Calu3 (cell line): Measurements from ENCODE around the gene CCDC54. TPM values are rescaled to one million over a fixed set of nuclear protein-coding genes. Genes with fewer than 3 reads are reported as not detected.
A peak's percentile ranks its signal among the peaks of the same experiment; 100 is the strongest.

Source experiments
- BruUV-seq: library from RNA; stranded (reverse); fragments of 400-500 nt; replicated peaks from 2 replicates; lab custom pipeline; 2021; lab: Mats Ljungman, UMichigan
- CTCF ChIA-PET: fragments of 300-600 bp; sonication (Branson Sonifier 250); formaldehyde crosslinking; loops from one replicate; lab custom pipeline; 2022; ENCODE audit warnings: antibody characterized with exemption; lab: Charles Lee
- DNase-seq: peaks from one replicate; pipeline ENCODE4 v3.0.0; 2022
- H3K27ac Mint-ChIP-seq: one replicate; pipeline ENCODE4 v1.8.0; 2022; ENCODE audit warnings: mixed read lengths; ENCODE audit not compliant: unreplicated experiment
- H3K27me3 Mint-ChIP-seq: one replicate; pipeline ENCODE4 v1.8.0; 2022; ENCODE audit warnings: mixed read lengths; ENCODE audit not compliant: unreplicated experiment
- H3K36me3 Mint-ChIP-seq: one replicate; pipeline ENCODE4 v1.8.0; 2022; ENCODE audit warnings: mild to moderate bottlenecking, moderate library complexity, mixed read lengths; ENCODE audit not compliant: insufficient read depth, unreplicated experiment
- H3K4me1 Mint-ChIP-seq: one replicate; pipeline ENCODE4 v1.8.0; 2022; ENCODE audit warnings: mild to moderate bottlenecking, low read depth, mixed read lengths; ENCODE audit not compliant: unreplicated experiment
- H3K4me3 Mint-ChIP-seq: one replicate; pipeline ENCODE4 v1.8.0; 2022; ENCODE audit warnings: mild to moderate bottlenecking, low read depth, moderate library complexity, mixed read lengths; ENCODE audit not compliant: unreplicated experiment
- H3K9me3 Mint-ChIP-seq: one replicate; pipeline ENCODE4 v1.8.0; 2022; ENCODE audit warnings: low read depth, mixed read lengths; ENCODE audit not compliant: unreplicated experiment
- CTCF ChIP-seq: fragments of 200-600 bp; IDR thresholded peaks from one replicate; pipeline ENCODE4 v1.8.0; 2022; ENCODE audit warnings: antibody characterized with exemption; ENCODE audit not compliant: unreplicated experiment
- intact Hi-C: fragments of 100-400 bp; cut with micrococcal nuclease; formaldehyde crosslinking; loops from one replicate; pipeline ENCODE4 v1.10.0; 2022; ENCODE audit not compliant: unreplicated experiment
- total RNA-seq: library from RNA; stranded (reverse); gene quantifications from 2 replicates; pipeline ENCODE4 v1.2.3, GENCODE V29; 2022

CCDC54 gene
- total RNA-seq, 1 experiment from 2014 or later: not detected

DNA sequence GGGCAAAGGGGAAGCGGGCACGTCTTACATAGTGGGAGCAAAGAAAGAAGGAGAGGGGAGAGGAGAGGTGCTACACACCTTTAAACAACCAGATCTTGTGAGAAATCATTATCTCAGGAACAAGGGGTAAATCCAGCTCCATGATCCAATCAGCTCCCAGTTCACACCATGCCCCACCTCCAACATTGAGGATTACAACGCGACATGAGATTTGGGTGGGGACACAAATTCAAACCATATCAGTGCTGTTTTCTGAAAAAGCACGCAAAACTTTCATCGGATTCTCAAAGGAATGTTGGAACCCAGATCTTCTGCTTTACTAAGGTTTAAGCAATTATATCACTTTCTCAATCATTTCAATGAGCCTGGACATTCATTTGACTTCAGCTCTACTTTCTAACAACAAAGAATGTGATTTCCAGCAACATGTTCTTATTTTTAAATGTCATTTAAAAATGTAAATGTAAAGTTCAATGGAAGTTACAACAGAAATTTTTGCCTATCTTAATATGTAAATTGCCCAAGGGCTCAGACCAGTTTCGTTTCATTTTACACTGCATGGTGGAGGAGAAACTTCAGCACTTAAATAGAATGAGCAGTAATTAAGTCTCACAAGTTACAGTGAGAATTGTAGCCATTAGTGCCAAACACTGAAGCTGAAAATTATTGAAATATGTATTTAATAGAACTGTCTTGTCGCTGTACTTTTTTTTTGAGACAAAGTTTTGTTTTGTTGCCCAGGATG is 8.4 kb upstream of the CCDC54 start:
- Mint-ChIP-seq H3K27me3 (no peaks in the 10 kb centered on the region), H3K27ac (no peak overlapping the region), H3K36me3 (no peaks in the 10 kb centered on the region), H3K4me1 (peaks cover 47% of the 10 kb centered on the region), H3K9me3 (no peaks in the 10 kb centered on the region), H3K4me3 (no peak overlapping the region)
- BruUV-seq: no TSS peak
- TF ChIP-seq CTCF: no peak
- intact Hi-C loops: no loop called here
- no peak for DNase-seq
- CTCF ChIA-PET: no interaction called here

GRCh38 chr3:107369791-107370190 is 7.4 kb upstream of the CCDC54 start:
- no peak overlapping the region for H3K4me3 Mint-ChIP-seq
- peaks cover 52% of the 10 kb centered on the region for H3K4me1 Mint-ChIP-seq
- no peak for DNase-seq
- intact Hi-C loops: no loop called here
- H3K27me3 Mint-ChIP-seq: no peaks in the 10 kb centered on the region
- CTCF ChIA-PET: no interaction called here
- H3K36me3 Mint-ChIP-seq: no peaks in the 10 kb centered on the region
- TF ChIP-seq CTCF: no peak
- H3K9me3 Mint-ChIP-seq: no peaks in the 10 kb centered on the region
- no TSS peak for BruUV-seq
- no peak overlapping the region for H3K27ac Mint-ChIP-seq

DNA sequence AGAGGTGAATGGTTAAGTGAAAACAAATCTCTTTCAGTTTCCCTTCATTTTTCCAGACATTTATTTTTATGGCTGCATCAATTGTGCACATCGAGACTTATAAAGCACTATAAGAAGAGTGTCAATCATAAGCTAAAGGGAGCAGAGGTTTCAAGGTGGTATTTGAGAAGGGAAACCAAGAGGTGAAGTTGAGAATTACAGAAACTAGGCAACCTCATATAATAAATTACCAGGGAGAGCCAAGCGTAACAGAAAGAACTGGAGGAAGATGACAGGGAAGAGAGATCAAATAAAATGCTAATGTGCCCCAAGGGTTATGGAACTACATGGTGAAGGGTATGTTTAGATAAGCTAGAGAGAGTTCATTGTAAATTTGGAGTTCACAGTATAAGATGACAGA is 6.3 kb upstream of the CCDC54 start:
- no peak for TF ChIP-seq CTCF
- no peak overlapping the region for H3K27ac Mint-ChIP-seq
- no peaks in the 10 kb centered on the region for H3K9me3 Mint-ChIP-seq
- intact Hi-C loops: no loop called here
- no peaks in the 10 kb centered on the region for H3K36me3 Mint-ChIP-seq
- no TSS peak for BruUV-seq
- no peak overlapping the region for H3K4me3 Mint-ChIP-seq
- CTCF ChIA-PET: interaction anchor here (1.2 kb wide), 1 partner anchor 12 kb away, joined by 4 read pairs; no protein-coding TSS in a partner anchor
- no peaks in the 10 kb centered on the region for H3K27me3 Mint-ChIP-seq
- DNase-seq: no peak
- peaks cover 61% of the 10 kb centered on the region for H3K4me1 Mint-ChIP-seq

DNA sequence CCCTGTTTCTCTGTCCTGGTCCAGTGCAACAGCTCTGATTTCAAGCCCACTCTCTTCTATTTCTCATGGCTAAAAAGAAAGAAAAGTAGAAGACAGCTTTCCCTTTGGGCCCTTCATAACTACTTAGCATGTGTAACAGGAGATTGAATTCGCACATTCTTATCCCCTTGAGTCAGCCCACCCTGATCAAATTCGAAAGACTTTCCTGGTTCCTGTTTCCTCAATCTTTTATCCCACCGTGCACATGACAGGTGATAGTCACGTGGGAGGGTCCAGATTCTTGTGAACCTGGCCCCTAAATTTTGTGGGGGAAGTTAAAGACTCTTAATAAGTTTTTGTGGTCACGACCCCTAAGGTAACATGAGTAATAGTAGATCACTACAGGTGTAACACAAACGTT is 4.7 kb upstream of the CCDC54 start:
- CTCF ChIA-PET: no interaction called here
- Mint-ChIP-seq H3K9me3 (no peaks in the 10 kb centered on the region), H3K4me3 (no peak overlapping the region), H3K4me1 (peaks cover 60% of the 10 kb centered on the region), H3K27me3 (no peaks in the 10 kb centered on the region), H3K27ac (peak overlapping the region; percentile 81), H3K36me3 (no peaks in the 10 kb centered on the region)
- TF ChIP-seq CTCF: no peak
- BruUV-seq: no TSS peak
- DNase-seq: peak; percentile 16
- intact Hi-C loops: no loop called here
